Left lung (tissue), 10 donors: ENCODE measurements around the gene PODN. TPM values are rescaled to one million over a fixed set of nuclear protein-coding genes. Genes with fewer than 3 reads are reported as not detected.

Source experiments
- ATAC-seq: fragments of 200-7000 bp; cut with Tn5 transposase; one replicate; pipeline ENCODE4 v1.9.1; 2020; ENCODE audit warnings: moderate library complexity
- DNase-seq, 4 donors: peaks; one replicate each; pipeline ENCODE4 v3.0.0-alpha.2; 2013 to 2020
- H3K27ac ChIP-seq, 2 donors: fragments of 200-600 bp; sonication (generic) in 1 of 2; one replicate each; pipeline versions ENCODE4 v1.5.0 to v1.8.0; 2020 to 2021
- H3K27me3 ChIP-seq, 2 donors: fragments of 200-600 bp; sonication (generic) in 1 of 2; one replicate each; pipeline versions ENCODE4 v1.5.0 to v1.8.0; 2020 to 2021
- H3K36me3 ChIP-seq, 2 donors: fragments of 200-600 bp; sonication (generic) in 1 of 2; one replicate each; pipeline versions ENCODE4 v1.5.0 to v1.8.0; 2020 to 2021
- H3K4me1 ChIP-seq, 2 donors: fragments of 200-600 bp; one replicate each; pipeline ENCODE4 v1.8.0; 2021
- H3K4me3 ChIP-seq, 2 donors: fragments of 200-600 bp; sonication (generic) in 1 of 2; one replicate each; pipeline versions ENCODE4 v1.5.0 to v1.8.0; 2020 to 2021; ENCODE audit warnings: mild to moderate bottlenecking in 1 of 2
- H3K9me3 ChIP-seq, 2 donors: fragments of 200-600 bp; sonication (generic) in 1 of 2; one replicate each; pipeline versions ENCODE4 v1.5.0 to v1.8.0; 2020 to 2021
- CTCF ChIP-seq, 2 donors: fragments of 200-600 bp; sonication (generic) in 1 of 2; IDR thresholded peaks; one replicate each; pipeline versions ENCODE4 v1.5.0 to v1.8.0; 2021; ENCODE audit warnings: antibody characterized with exemption in 2 of 2
- intact Hi-C, 2 donors: fragments of 100-400 bp; cut with DNase I; formaldehyde crosslinking; loops; one replicate each; pipeline versions ENCODE4 v1.11.2 to v1.14.2; 2022
- polyA plus RNA-seq, 6 donors: library from polyadenylated mRNA; unstranded; fragments of 120-200 nt; gene quantifications; one replicate each; pipeline ENCODE4 v1.2.1, GENCODE V29; 2013; ENCODE audit not compliant: insufficient read length in 6 of 6
- total RNA-seq, 2 donors: library from RNA; stranded (reverse); fragmentation: NEBNext Ultra II Directional; extraction: Animal tissue kit (Norgen Biotek cat#: 25700); gene quantifications; one replicate each; pipeline ENCODE4 v1.2.1, GENCODE V29; 2021
- donor health status: DM: no; HTN: yes; CAD: no.
- donor health status: DM: no; HTN: no; CAD: no.

The PODN gene
- total and polyA plus RNA-seq, 8 donors = 10.5 to 48.8 (median 12.1) TPM

GRCh38 chr1:53093451-53093754, 31.4 kb downstream of the PODN start:
- Histone ChIP-seq H3K9me3 (no peaks in the 10 kb centered on the region), H3K4me3 (no peak overlapping the region), H3K36me3 (no peaks in the 10 kb centered on the region), H3K27ac (no peak overlapping the region), H3K4me1 (peaks cover 0 to 6% of the 10 kb centered on the region in 2 donors), H3K27me3 (no peaks in the 10 kb centered on the region)
- intact Hi-C loops = no loop called here
- DNase-seq = no peak
- no peak for TF ChIP-seq CTCF (IDR thresholded peaks at IDR 0.05)
- no peak for ATAC-seq

GRCh38 chr1:53093778-53094532, 31.9 kb downstream of the PODN start:
- H3K27ac ChIP-seq = no peak overlapping the region
- ATAC-seq (no peak), DNase-seq (no peak)
- no peak for TF ChIP-seq CTCF (IDR thresholded peaks at IDR 0.05)
- intact Hi-C loops = no loop called here
- H3K4me1 ChIP-seq = peaks cover 0 to 6% of the 10 kb centered on the region in 2 donors
- no peaks in the 10 kb centered on the region for H3K27me3 ChIP-seq
- no peaks in the 10 kb centered on the region for H3K36me3 ChIP-seq
- H3K9me3 ChIP-seq = no peaks in the 10 kb centered on the region
- H3K4me3 ChIP-seq = no peak overlapping the region

DNA sequence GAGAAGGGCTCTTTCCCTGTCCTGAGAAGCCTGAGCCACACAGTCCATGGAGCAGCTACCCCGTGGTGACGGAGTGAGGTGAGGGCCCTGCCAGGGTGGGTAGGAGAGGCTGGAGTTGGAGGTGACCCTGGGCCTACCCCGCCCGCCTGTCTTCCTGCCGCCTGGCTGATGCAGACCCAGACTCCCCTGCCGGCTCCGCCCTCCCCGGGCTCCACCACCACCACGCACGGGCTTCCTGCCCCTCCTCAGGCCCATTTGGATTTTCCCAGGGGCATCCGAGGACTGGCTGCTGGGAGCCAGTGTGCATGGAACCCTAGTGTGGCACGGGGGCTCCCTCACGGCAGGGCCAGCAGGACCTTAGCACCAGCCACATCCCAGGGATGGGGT, 32.5 kb downstream of the PODN start:
- Histone ChIP-seq H3K36me3 (no peaks in the 10 kb centered on the region), H3K27me3 (no peaks in the 10 kb centered on the region), H3K9me3 (no peaks in the 10 kb centered on the region), H3K27ac (no peak overlapping the region), H3K4me3 (no peak overlapping the region), H3K4me1 (peaks cover 0 to 6% of the 10 kb centered on the region in 2 donors)
- no peak for TF ChIP-seq CTCF (IDR thresholded peaks at IDR 0.05)
- no peak for DNase-seq
- intact Hi-C loops = no loop called here
- ATAC-seq = no peak

DNA sequence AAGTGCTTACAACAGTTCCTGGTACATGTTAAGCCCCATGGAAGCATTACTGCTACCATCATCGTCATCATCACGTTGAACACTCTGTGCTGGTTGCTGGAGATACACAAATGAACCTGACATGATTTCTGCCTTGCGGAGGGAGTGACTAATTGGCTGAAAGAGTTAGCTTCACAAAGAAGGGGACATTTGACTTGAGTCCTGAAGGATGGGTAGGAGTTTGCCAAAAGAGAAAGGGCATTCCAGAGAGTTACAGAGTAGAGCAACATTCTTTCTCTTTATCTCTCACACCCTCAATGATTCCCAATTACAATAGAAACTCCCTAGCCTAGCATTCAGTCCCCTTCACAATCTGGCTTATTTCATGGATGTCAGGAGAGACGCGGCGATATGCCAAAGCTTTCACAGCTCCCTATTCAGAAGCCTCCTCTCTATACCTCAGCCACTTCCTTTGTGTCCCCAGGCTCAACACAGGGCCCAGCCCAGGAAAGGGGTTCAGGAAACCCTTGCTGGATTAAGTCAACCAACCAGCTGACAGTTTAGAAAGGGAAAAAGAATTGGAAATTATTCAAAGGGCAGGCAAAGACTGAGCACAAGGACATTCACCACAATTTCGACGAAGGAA, 42.4 kb downstream of the PODN start:
- intact Hi-C loops = no loop called here
- Histone ChIP-seq H3K4me3 (no peak overlapping the region), H3K27me3 (no peaks in the 10 kb centered on the region), H3K9me3 (no peaks in the 10 kb centered on the region), H3K4me1 (peaks cover 2 to 6% of the 10 kb centered on the region in 2 donors), H3K36me3 (no peaks in the 10 kb centered on the region), H3K27ac (no peak overlapping the region)
- DNase-seq (no peak), ATAC-seq (no peak)
- TF ChIP-seq CTCF (IDR thresholded peaks at IDR 0.05) = no peak

DNA sequence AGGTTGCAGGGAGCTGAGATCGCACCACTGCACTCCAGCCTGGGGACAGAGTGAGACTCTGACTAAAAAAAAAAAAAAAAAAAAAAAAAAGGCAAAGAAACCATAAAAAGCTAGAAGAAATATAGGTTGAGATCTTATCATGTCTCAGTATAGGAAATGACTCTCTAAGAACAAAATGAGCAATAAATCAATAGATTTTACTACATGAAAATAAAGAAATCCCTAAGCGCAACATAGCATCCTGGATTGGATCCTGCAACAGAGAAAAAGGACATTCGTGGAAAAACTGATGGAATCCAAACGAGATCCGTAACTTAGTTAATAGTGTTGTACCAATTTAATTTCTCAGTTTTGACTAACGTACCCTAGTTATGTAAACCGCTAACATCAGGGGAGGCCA, 45.1 kb downstream of the PODN start:
- peaks cover 0 to 2% of the 10 kb centered on the region in 2 donors for H3K9me3 ChIP-seq
- H3K36me3 ChIP-seq = no peaks in the 10 kb centered on the region
- no peak for TF ChIP-seq CTCF (IDR thresholded peaks at IDR 0.05)
- no peaks in the 10 kb centered on the region for H3K27me3 ChIP-seq
- peaks cover 9 to 22% of the 10 kb centered on the region in 2 donors for H3K4me1 ChIP-seq
- no peak overlapping the region for H3K27ac ChIP-seq
- intact Hi-C loops = no loop called here
- no peak overlapping the region for H3K4me3 ChIP-seq
- no peak for ATAC-seq
- no peak for DNase-seq
